HG03135 (cell line): ENCODE data around the gene KLHL1.

Experiments used
- ATAC-seq: cut with Tn5 transposase; IDR thresholded peaks from one replicate; pipeline ENCODE4 v1.9.1; 2021; ENCODE audit warnings: mild to moderate bottlenecking, moderate library complexity; ENCODE audit not compliant: unreplicated experiment

KLHL1 gene

GRCh38 chr13:70016116-70016515 lies 92.1 kb downstream of the KLHL1 start:
- ATAC-seq = no peak

GRCh38 chr13:70014337-70014736 lies 93.9 kb downstream of the KLHL1 start:
- no peak for ATAC-seq

GRCh38 chr13:69999875-70000274 lies 108.4 kb downstream of the KLHL1 start:
- no peak for ATAC-seq

GRCh38 chr13:69997061-69997460 lies 111.2 kb downstream of the KLHL1 start:
- no peak for ATAC-seq

GRCh38 chr13:69980799-69981198 lies 127.5 kb downstream of the KLHL1 start:
- ATAC-seq = no peak

GRCh38 chr13:69975496-69975895 lies 132.8 kb downstream of the KLHL1 start:
- no peak for ATAC-seq

- ATAC-seq = no peak
These were observed 137.7 kb downstream of the KLHL1 start for GRCh38 chr13:69970520-69970919.

- no peak for ATAC-seq
These were observed 149.2 kb downstream of the KLHL1 start for GRCh38 chr13:69959046-69959445.

GRCh38 chr13:69956839-69957238 lies 151.4 kb downstream of the KLHL1 start:
- ATAC-seq = no peak

DNA sequence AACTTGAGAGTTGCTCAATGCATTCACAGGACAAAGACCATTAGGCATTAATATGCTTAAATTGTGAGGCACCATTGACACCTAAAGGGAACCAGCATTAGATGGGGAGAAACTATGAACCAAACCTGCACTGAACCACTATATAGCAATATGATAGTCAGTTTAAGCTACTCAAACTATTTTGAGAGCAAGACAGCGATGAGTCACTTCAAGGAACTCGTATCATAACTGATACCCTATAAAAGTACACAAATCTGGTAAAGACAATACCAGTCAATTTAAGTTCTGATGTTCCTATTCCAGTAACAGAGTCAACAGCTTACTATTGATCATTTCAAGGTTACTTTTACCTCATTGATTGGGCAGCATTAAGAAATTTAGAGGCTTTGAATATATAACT lies 151.9 kb downstream of the KLHL1 start:
- no peak for ATAC-seq

DNA sequence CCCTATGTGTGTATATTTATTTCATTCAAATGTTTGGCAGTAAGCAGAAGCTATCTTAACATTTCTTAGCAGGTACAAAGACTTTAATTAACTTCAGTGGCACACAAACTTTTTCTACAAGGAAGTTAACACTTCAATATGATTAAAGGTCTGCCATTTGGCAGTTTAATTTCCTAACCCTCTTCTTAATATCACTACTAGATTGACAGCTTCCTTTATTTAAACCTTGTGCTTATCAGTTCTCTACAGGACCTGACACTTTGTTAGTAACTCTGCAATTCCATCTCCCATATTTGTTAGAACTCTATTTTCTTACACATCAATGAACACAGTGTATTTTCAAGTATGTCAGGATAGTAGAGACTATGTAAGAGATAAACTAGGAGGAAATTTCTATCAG lies 153.0 kb downstream of the KLHL1 start:
- no peak for ATAC-seq

- no peak for ATAC-seq
These were observed 156.8 kb downstream of the KLHL1 start for GRCh38 chr13:69951412-69951811.

DNA sequence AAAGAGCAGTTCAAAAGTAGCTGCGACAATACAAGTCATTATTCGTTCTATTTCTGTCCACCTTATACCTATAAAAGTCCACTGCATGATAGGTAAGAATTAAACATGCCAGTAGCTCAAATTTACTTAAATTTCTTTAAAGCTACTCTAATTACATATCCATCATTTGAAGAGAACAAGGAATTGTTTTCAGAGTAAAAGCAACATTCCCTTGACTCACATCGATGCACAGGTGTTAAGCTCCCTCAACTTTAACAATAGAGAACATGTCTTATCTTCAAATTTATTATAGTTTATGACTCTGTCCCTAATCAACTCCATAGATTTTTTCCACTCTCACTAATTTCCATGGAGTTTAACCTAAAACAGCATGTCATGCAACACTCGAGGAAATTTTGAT lies 158.1 kb downstream of the KLHL1 start:
- no peak for ATAC-seq

GRCh38 chr13:69948016-69948415 lies 160.2 kb downstream of the KLHL1 start:
- ATAC-seq = peak; percentile 98

- ATAC-seq = peak; percentile 32
These were observed 160.7 kb downstream of the KLHL1 start for GRCh38 chr13:69947582-69947981.

DNA sequence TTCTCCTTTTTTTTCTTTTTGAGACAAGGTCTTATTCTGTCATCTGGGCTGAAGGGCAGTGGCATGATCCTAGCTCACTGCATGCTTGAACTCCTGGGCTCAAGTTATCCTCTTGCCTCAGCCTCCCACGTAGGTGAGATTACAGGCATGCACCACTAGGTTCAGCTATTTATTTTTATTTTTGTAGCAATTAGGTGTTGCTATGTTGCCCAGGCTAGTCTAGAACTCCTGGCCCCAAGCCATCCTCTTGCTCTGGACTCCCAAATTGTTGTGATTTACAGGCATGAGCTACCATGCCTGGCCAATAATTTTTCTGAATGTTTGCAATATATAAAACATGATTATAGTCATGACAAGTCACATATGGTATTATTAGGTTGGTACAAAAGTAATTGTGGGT lies 161.7 kb downstream of the KLHL1 start:
- ATAC-seq = no peak

DNA sequence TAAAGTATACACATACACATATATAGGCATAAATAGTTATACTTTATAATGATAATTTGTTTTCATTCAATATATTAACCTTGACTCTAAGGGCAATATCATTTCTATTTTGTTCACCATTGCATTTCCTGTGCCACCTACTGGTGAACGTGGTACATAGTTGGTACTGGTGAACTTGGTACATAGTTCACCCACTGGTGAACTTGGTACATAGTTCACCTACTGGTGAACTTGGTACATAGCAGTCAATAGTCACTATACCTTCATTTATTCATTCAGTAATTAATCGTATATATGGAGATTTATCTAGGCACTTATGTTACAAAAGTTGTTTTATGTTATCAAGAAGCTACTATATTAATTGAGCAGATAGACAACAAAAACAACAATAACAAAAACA lies 173.2 kb downstream of the KLHL1 start:
- no peak for ATAC-seq

- ATAC-seq = no peak
These were observed 180.0 kb downstream of the KLHL1 start for GRCh38 chr13:69928262-69928661.

- no peak for ATAC-seq
These were observed 187.1 kb downstream of the KLHL1 start for GRCh38 chr13:69921156-69921555.

GRCh38 chr13:69912630-69913029 lies 195.6 kb downstream of the KLHL1 start:
- no peak for ATAC-seq

DNA sequence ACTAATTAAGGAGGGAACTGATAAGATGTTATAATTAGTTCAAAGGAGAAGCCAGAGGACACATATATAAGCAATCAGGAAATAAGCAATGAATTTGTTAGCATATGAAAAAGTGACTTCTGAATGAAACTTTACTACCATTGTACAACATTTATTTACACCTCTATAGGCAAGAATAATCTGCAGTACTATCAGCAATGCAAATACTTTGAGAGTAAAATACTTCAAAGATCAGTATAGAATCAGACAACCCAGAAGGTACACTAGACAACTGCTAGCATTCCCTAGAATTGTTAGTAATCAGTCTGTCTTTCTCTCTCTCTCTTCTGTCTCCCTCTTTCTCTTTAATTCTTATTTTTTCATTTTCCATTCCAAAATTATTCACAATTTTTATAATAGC lies 197.5 kb downstream of the KLHL1 start:
- no peak for ATAC-seq

GRCh38 chr13:69904784-69905183 lies 203.5 kb downstream of the KLHL1 start:
- ATAC-seq = no peak

DNA sequence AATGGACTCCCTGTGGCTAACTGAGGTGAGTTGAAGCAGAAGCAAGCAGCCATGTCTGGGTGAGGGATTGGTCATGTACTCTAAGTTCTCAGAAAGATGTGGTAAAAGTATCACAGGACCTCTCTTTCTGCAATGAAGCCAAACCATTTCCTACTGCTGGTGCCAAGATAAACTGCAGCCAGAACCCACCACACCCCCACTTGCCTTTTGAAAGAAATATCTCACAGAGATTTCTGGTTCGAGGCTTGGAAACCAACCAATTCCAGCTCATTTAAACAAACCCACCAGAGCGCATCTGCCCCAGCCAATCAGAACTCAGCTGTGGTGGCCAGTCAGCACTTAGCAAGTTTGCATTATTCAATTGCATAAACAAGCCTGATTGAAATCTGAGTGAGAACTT lies 205.2 kb downstream of the KLHL1 start:
- ATAC-seq = no peak

GRCh38 chr13:69882451-69882850 lies 225.8 kb downstream of the KLHL1 start:
- no peak for ATAC-seq
